ENCODE data around the gene PSMD13.
"Not testable (repeated sequence)": the region's sequence is repeated elsewhere in the genome, so short reads cannot be mapped to it uniquely, and the experiment has no call there.

Gene PSMD13

DNA sequence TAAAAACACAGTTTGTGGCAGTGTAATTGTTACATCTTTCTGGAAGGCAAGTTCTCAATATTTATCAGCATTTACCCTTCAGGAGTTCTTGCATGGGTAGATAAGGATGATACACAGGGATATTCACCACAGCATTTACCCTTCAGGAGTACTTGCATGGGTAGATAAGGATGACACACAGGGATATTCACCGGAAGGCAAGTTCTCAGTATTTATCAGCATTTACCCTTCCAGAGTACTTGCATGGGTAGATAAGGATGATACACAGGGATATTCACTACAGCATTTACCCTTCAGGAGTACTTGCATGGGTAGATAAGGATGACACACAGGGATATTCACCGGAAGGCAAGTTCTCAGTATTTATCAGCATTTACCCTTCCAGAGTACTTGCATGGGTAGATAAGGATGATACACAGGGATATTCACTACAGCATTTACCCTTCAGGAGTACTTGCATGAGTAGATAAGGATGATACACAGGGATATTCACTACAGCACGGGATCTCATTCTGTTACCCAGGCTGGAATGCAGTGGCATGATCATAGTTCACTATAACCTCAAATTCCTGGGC lies 16.0 kb upstream of the PSMD13 start:
- DNase-seq = not testable (repeated sequence)

DNA sequence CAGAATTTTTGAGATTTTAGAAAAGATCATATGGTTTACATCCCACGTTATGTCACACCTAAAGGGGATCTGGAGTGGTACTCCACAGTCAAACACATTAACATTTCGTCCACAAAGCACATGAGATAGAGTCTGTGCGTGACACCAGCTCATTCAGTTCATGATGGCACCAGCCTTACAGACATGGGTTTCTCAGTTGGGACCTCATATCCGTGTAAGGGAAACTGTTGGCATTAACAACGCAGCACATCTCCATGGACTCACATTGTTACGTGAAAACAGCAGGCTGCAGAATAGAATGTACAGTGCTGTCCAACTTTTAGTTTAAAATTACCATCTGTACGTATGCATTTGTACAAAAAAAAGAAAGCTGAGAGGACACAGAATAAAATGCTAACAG lies 15.2 kb upstream of the PSMD13 start:
- DNase-seq = no peak

DNA sequence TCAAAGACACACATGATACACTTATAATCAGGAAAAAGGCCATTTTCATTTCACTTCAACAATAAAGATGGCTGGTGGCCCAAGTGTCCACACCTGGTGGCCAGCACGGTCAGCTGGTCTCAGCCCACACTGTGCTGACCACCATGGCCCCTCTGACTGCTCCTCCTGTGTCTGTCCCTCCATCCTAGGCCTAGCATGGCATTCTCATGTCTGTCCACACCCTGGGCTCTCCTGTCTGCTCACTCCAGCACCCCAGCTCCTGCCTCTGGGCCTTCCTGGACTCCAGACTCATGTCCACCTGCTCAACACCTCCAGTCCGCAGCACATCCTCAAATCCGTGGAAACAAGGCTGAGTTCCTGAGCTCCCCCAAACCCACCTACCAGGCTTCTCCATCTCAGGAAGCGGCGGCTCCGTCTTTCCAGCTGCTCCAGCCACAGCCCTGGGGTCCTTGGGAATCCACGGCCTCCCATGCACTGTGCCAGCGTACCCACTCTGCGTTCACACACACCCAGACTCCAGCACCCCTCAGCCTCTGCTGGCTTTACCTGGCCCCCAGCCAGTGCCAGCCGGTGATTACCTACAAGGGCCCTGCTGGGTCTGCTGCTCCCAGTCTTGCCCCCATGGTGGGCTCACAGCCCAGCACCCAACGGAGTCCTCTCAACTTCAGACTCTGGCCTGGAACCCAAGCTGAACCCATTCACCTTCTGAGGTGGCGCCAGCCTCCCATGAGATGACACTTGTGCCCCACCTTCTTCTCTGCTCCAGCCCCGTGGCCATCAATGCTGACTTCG lies 14.6 kb upstream of the PSMD13 start:
- DNase-seq = no peak

DNA sequence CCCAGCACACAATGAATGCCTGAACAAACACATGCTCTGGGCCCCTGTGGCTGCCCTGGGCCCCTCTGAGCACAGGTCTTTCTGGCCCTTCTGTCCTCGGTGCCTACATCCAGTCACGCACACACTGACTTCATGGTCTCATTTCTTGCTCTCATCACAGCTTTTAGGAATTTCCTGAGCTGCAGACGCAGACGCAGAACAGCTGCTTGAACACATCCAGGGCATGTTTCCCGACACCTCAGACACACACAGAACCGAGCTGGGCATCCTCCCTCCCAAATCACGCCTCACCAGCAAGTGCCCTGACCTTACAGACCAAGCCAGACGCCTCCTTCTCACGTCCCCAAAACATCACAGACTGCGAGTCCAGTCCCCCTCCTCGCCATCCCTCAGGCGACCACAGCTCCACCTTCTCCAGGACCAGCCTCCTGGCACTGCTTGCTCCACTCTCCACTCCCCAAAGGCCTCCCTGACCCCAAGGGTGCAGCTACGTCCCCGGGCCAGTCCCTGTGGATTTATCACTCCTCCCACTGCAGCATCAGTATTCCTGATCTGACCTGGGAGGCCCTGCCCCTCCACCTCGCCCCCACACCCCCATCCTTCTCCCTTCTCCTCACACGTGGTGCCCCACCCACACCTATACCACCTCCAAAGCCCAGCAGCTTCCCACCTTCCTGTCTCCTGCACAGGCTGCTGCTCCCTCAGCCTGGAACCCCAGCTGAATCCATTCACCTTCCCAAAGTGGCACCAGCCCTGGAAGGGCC lies 13.6 kb upstream of the PSMD13 start:
- DNase-seq = no peak

DNA sequence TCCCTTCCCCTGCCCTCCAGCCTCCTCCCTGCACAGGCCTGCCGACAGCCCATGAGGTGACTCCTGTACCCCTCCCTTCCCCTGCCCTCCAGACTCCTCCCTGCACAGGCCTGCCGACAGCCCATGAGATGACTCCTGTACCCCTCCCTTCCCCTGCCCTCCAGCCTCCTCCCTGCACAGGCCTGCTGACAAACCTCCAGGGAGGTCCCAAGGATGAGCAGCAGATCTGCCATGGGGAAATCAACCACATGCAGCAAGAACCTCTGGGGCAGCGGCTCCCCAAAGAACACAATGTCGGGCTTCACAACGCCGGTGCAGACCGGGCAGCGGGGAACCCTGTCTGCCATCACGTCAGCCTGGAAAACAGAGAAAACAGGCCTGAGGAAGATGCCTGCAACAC lies 12.9 kb upstream of the PSMD13 start:
- DNase-seq = no peak

DNA sequence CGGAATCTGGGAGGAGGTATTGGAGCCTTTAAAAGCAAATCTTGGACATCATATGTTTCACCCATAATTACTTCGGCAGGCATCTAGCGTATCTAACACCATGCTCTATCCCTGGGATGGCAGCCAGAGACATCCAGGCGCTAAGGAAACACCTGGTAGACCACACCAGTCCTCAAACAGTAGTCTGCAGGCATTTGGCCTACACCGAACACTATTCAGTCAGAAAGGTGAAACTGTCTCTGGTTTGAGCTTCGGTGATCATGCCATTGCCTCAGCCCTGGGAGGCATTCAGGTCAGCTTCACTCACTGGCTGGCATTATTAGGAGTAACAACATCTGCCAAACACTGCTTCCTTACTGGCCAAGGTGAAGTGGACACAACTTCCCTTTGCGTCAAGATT lies 12.4 kb upstream of the PSMD13 start:
- no peak for DNase-seq

DNA sequence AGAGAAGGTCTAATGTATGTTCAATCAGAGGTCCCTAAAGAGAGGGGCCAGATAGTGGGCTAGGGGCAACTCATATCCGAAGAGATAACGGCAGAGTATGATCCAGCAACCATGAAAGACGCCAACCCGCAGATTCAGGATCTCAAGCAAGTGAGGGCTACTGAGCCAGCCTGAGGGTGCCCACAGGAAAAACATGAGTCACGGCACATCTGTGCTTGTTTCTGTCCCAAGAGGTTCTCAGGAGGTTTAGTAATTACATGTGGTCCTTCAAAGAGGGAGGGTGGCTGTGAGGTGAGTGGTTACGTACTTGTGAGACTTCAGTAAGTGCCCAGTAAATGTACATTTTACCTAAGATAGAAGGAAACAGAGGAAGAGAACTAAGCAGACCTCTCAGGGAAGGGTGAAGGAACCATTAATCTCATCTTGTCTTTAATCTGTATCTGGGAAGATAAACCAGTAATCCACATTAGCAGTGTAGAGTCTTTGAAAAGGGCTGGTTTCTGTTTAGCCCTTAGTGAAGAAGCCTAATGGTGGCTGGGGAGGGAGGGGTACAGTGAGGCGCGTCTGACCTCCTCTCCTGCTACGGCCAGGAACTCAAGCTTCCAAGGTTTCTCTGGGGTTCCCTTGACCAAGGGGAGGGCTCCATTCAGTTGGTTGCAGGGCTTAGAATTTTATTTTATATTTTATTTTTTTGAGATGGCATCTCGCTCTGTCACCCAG lies 10.9 kb upstream of the PSMD13 start:
- no peak for DNase-seq

DNA sequence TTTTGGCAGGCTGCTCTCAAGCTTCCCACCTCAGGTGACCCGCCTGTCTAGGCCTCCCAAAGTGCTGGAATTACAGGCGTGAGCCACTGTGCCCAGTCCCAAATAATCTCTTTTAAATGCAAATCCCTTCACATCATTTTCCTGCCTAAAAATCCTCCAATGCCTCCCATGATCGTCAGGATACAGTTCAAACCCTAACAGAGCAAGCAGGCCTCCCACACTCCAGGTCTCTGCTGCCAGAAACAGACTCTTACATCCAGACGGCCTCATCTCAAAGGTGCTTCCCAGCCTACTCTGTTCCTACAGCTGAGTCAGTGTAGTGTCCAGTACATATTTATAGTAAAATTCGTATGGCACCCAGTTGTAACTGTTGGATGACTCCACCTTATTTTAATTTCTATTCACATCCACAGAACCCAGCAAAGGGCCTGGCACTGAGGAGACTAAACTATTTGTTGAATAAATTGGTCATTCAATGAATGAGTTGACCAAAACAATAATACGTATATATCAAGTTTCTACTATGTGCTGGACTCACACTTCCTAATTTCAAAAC lies 8.9 kb upstream of the PSMD13 start:
- no peak for DNase-seq

DNA sequence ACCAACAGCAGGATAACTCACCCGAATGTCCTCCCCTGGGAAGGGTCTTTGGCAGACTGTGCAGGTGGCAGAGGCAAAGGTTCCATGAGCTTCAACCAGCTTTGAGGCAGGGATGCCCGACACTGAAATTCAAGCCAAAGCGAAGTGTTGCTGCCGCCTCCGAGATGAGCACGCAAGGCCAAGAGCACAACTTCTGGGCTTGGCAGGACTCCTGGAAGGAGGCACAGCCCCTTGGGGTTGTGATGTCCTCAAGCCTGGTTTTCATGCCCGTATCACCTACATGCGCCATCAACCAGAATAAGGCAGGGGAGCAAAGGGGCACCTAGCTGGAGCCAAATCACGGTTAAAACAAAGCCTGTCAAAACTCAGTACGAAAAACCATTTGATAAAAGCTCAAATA lies 6.3 kb upstream of the PSMD13 start:
- DNase-seq = no peak

DNA sequence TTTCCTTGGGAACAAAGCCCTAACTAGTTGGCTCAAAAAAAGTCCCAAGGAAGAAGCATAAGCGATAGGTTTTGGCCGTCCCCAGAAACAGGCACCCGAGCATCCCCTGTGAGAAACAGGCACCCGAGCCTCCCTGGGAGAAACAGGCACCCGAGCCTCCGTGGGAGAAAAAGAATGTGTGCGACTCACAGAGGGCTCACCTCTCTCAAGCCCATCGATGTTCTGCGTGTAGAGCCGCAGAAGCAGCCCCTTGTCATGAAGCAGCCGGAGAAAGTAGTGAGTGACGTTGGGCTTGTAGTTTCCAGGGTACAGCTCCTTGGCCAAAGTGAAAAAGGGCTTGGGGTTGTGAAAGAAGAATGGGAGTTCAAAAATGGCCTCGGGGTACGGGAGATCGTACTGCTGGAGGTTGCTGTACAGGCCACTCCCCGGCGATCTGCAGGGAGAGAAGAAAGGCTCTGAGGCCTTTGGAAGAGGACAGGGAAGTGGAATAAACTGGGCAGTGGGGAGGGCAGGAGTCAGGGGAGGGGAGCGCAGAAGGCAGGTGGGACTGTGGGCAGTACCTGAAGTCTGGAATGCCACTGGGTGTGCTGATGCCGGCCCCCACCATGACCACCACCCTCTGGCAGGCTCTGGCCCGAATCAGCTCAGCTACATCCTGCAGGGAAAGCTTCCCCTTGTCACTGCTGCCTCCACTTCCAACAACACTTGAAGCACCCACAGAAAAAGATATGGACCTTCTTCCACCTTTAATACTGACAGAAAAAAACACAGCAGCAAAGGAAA lies 3.8 kb upstream of the PSMD13 start:
- no peak for DNase-seq

DNA sequence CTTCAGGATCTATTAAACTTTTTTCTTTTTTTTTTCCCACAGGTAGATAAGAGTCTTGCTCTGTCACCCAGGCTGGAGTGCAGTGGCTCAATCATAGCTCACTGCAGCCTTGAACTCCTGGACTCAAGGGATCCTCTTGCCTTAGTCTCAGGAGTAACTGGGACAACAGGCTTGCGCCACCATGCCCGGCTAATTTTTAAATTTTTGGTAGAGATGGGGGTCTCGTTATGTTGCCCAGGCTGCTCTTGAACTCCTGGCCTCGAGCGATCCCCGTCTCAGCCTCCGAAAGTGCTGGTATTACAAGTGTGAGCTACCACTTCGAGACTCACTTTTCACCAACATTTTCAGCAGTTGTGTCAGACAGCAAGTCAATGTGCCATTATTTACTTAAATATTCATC lies 1.6 kb upstream of the PSMD13 start:
- DNase-seq = no peak

DNA sequence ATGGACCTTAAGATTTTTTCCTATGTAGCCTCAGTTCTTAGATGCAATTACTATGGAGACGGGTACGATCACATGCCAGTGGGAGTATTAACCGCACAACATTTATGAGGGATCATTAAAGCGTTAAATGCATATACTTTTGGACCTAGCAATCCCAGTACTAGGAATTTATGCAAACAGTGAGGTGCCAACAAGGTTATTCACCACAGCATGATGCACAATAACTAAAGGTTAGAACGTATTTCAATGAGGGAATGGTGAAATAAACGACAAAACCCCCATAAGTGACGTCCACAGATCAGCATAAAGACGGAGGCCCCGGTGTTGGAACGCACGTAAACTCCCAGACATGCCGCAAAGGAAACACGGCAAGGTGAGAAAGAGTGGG lies 1.2 kb upstream of the PSMD13 start:
- no peak for DNase-seq

DNA sequence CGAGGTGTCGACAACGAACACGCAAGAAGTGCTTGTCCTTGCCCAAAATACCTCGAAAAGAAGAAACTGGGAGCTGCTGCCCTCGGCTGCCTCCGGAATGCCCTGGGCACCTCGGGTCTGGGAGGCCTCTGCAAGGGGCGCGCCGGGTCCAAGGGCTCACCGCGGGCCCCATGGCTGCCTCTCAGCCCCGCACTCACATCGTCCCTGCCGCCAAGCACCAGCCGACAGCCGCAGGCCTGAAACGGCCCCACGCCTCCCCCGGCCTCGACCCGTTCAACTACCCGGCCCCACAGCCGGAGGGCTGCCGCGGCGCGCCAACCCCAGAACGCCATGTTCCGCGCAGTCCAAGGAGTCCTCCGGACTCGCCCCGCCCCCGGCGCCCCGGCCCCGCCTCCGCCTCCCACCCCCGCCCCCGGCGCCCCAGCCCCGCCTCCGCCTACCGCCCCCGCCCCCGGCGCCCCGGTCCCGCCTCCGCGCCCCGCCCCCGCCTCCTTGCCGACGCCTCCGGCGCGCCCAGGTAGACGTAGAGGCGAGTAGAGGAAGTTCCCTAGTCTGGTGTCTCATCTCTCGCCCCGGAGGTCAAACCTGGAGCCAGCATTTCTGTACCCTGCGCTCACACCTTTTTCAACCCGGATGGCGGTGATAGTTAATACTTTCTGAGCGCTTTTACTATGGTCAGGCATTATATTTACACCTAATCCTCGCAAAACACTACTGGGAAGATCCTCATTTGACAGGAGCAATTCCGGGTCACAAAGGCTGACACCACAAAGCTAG lies 591 bp upstream of the PSMD13 start, which contains the start of gene SIRT3:
SIRT3 (minus strand) TSS at position 346 of the 777 bp plus-strand sequence; CDS start at position 332, 14 bp downstream.
- peak; percentile 73 for DNase-seq

DNA sequence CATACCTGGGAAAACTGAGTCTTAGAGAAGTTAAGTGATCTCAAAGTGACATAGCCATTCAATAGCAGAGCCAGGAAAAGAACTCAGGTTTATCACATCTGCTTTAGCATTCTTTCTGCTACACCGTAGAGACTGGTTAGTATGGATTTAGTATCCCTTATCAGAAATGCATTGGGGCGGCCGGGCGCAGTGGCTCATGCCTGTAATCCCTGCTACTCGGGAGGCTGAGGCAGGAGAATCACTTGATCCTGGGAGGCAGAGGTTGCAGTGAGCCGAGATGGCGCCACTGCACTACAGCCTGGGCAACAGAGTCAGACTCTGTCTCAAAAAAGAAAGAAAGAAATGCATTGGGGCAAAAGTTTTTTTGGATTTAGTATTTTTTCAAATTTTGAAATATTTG lies 1.6 kb downstream of the PSMD13 start:
- DNase-seq = not testable (repeated sequence)

DNA sequence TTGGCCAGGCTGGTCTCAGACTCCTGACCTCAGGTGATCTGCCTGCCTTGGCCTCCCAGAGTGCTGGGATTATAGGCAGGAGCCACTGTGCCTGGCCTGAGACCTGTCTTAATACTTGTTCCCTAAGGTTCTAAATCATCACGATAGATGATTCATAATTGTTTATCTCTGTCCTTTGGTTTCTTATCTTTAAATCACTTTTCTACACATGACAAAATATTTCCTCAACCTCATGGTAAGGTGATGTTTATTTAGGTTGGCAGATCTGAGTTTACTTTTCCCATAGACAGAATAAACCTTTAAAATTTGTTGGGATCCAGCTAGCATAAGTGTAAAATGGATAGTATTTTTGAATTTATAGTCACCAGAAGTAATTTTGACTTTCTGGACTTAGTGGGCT lies 3.5 kb downstream of the PSMD13 start:
- DNase-seq = no peak

DNA sequence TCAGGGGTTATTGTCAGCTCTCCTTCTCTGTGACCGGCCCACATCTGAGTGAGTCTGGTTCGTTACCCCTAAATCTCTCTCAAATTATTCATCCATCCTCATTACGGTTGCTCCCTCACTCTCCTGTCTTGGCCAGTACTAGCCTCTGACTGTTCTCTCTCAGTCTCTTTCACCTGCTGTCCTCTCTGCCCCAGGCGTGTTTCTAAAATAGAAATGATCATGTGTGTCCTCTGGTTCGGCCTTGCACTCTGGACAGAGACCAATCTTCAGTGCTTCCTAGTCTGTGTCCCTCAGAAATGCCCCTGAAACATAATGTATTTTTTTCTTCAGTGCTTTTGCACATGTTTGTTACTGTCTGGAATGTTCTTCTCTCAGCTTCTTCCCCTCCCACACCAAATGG lies 4.9 kb downstream of the PSMD13 start:
- DNase-seq = no peak

DNA sequence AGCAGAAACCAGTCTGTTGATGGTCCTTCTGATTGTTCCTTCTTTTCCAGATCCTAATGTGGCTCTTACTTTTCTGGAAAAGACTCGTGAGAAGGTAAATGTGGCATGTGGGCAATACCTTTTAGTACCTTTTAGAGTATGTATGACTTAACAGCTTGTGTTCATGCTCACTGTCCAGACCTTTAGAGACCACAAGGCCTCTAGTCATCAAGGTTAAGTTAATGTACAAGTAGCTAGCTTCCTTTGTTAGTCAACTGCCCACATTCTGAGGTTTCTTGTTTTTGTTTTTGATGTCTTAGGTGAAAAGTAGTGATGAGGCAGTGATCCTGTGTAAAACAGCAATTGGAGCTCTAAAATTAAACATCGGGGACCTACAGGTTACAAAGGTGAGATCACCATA lies 7.6 kb downstream of the PSMD13 start:
- DNase-seq = no peak

DNA sequence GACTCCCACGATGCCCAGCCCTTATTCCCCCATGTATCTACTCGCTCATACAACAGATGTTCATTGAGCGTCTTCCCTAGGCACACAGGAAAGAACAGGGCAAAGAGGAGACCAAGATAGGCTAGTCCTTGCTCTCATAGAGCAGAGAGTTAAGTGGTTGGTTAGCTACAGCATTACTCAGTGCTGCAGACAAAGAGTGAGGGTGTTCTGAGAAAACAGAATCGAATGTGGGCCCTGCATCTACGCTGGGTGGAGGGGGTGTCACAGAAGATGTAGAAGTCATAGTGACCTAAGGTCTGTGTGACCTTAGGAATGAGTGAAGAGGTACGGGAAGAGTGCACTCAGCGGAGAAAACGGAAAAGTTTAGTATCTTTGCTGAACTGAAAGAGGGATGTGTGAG lies 12.3 kb downstream of the PSMD13 start:
- DNase-seq = no peak

DNA sequence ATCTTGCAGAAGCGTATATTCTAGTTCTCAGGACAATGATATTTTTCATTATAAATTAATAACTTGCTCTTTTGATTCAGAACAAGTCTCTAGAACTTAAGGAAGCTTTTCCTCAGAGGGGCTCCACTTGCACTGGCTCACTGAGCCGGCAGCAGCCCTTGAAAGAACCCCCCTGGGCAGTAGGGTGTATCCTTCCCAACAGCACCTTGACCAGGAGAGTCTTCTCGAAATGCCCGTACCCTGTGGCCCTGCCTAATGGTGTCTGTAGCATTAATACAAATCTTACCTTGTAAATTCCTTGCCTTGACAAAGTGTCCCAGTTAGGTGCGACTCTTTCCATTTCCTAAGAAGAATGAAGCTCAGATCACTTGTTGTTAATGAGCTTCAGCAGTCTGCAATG lies 13.5 kb downstream of the PSMD13 start:
- DNase-seq = no peak

DNA sequence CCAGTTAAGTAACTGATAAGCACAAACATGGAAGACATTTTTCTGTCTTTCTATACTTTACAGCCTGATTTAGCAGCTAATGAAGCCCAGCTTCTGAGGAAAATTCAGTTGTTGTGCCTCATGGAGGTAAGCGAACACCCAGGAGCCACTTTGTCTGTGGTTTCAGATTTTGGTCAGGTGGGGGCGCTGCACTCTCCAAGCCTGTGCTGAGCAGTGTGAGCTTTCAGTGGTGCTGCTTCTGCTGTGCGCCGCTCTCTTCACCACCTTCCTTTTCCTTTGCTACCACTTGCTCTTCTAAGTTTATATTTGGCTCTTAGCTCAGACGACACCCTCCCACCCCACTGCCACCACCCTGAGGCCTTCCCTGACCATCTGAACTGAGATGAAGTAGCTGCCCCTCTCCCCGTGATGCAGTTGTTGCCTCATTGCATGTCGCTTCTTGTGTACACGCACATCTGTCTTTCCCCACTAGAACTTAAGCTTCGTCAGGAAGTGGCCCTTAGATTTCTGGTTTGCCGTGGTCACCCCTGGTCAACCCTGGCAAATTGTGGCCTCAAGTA lies 14.0 kb downstream of the PSMD13 start:
- DNase-seq = no peak

DNA sequence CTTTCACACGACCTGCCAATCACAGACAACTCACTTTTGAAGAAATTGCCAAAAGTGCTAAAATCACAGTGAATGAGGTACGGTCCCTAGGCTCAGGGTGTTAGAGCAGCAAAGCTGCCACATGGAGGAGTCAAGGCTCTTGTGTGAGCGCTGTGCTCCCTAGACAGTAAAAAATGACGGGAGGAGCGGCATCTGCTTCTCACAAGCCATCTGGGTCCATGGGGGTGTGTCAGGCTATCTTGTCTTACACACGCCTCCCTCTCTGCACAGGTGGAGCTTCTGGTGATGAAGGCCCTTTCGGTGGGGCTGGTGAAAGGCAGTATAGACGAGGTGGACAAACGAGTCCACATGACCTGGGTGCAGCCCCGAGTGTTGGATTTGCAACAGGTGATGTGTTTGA lies 14.8 kb downstream of the PSMD13 start:
- no peak for DNase-seq

All from NCI-H1105 (cell line).